Stimulated activated CD4-positive, alpha-beta T cell treated with anti-CD3 and anti-CD28 coated beads, Interleukin-1b, Interleukin-23, amount 100 ng/mL, for 4 hours (primary cell): ENCODE results near the gene MAX.

Source experiments
- DNase-seq, 2 donors: peaks; one replicate each; pipeline ENCODE4 v3.0.0-alpha.2; 2020; ENCODE audit warnings: low read depth in 2 of 2

The MAX gene

GRCh38 chr14:65073605-65074201 is 28.6 kb downstream of the MAX start:
- no peak for DNase-seq

- DNase-seq, result no peak
Observed at GRCh38 chr14:65072937-65073336, 29.4 kb downstream of the MAX start.

- no peak for DNase-seq
Observed at GRCh38 chr14:65072256-65072655, 30.1 kb downstream of the MAX start.

GRCh38 chr14:65071544-65071943 is 30.8 kb downstream of the MAX start:
- DNase-seq, result no peak

- DNase-seq, result no peak
Observed at GRCh38 chr14:65070471-65070976, 31.8 kb downstream of the MAX start.

GRCh38 chr14:65069874-65070413 is 32.4 kb downstream of the MAX start:
- DNase-seq, result no peak

- no peak for DNase-seq
Observed at GRCh38 chr14:65065719-65066118, 36.6 kb downstream of the MAX start.

GRCh38 chr14:65062096-65063075 is 39.9 kb downstream of the MAX start:
- DNase-seq, result no peak

GRCh38 chr14:65057695-65058094 is 44.6 kb downstream of the MAX start:
- no peak for DNase-seq

GRCh38 chr14:65054471-65055085 is 47.7 kb downstream of the MAX start:
- no peak for DNase-seq

GRCh38 chr14:65053466-65053865 is 48.9 kb downstream of the MAX start:
- no peak for DNase-seq

- no peak for DNase-seq
Observed at GRCh38 chr14:65052832-65053231, 49.5 kb downstream of the MAX start.

GRCh38 chr14:65045709-65046108 is 56.6 kb downstream of the MAX start:
- no peak for DNase-seq

- no peak for DNase-seq
Observed at GRCh38 chr14:65045006-65045405, 57.3 kb downstream of the MAX start.

GRCh38 chr14:65044596-65044959 is 57.7 kb downstream of the MAX start:
- no peak for DNase-seq

- no peak for DNase-seq
Observed at GRCh38 chr14:65043893-65044595, 58.3 kb downstream of the MAX start.

GRCh38 chr14:65042731-65043372 is 59.5 kb downstream of the MAX start:
- no peak for DNase-seq

- DNase-seq, result no peak
Observed at GRCh38 chr14:65042296-65042695, 60.0 kb downstream of the MAX start.

- no peak for DNase-seq
Observed at GRCh38 chr14:65041434-65041915, 60.8 kb downstream of the MAX start.

GRCh38 chr14:65040666-65041433 is 61.5 kb downstream of the MAX start:
- DNase-seq, result no peak
